ENCODE measurements around the gene PDCD1.
"Not testable (repeated sequence)": the region's sequence is repeated elsewhere in the genome, so short reads cannot be mapped to it uniquely, and the experiment has no call there.

Gene PDCD1

GRCh38 chr2:241876528-241877196 is 18.0 kb upstream of the PDCD1 start:
- DNase-seq: no peak

GRCh38 chr2:241875754-241876527 is 17.2 kb upstream of the PDCD1 start:
- not testable (repeated sequence) for DNase-seq

GRCh38 chr2:241874277-241874925 is 15.7 kb upstream of the PDCD1 start:
- DNase-seq: no peak

GRCh38 chr2:241873803-241874110 is 15.1 kb upstream of the PDCD1 start:
- DNase-seq: no peak

- no peak for DNase-seq
Measured at GRCh38 chr2:241873081-241873802, 14.5 kb upstream of the PDCD1 start.

GRCh38 chr2:241872313-241872642 is 13.6 kb upstream of the PDCD1 start:
- no peak for DNase-seq

GRCh38 chr2:241871538-241872312 is 13.0 kb upstream of the PDCD1 start:
- no peak for DNase-seq

GRCh38 chr2:241870611-241871537 is 12.2 kb upstream of the PDCD1 start:
- DNase-seq: no peak

GRCh38 chr2:241870081-241870541 is 11.4 kb upstream of the PDCD1 start:
- no peak for DNase-seq

- DNase-seq: no peak
Measured at GRCh38 chr2:241869087-241869961, 10.6 kb upstream of the PDCD1 start, which contains the start of gene RTP5. Gene RTP5, plus strand, starts transcription at chr2:241869729. Its CDS starts 28 bp downstream, at chr2:241869757.

GRCh38 chr2:241868661-241869081 is 10.0 kb upstream of the PDCD1 start:
- no peak for DNase-seq

- peak; percentile 56 for DNase-seq
Measured at GRCh38 chr2:241867776-241868420, 9.2 kb upstream of the PDCD1 start.

- no peak for DNase-seq
Measured at GRCh38 chr2:241866790-241867645, 8.3 kb upstream of the PDCD1 start.

GRCh38 chr2:241865957-241866789 is 7.5 kb upstream of the PDCD1 start:
- DNase-seq: no peak

- no peak for DNase-seq
Measured at GRCh38 chr2:241865416-241865956, 6.8 kb upstream of the PDCD1 start.

GRCh38 chr2:241864850-241865213 is 6.1 kb upstream of the PDCD1 start:
- no peak for DNase-seq

GRCh38 chr2:241864168-241864849 is 5.6 kb upstream of the PDCD1 start:
- DNase-seq: no peak

Data from activated naive CD4-positive, alpha-beta T cell treated with anti-CD3 and anti-CD28 coated beads, Interleukin-2, amount 50 U/mL, for 16 hours (primary cell).